Ectodermal cell (in vitro differentiated cells): ENCODE measurements around the gene LRP1B.

Experiments used
- H3K27ac ChIP-seq: 2 replicates; pipeline ENCODE4 v1.7.0; 2013; ENCODE audit warnings: mild to moderate bottlenecking, low read depth, low read length; ENCODE audit not compliant: insufficient read depth, poor library complexity, severe bottlenecking
- H3K27me3 ChIP-seq: 2 replicates; pipeline ENCODE4 v1.7.0; 2013; ENCODE audit warnings: mild to moderate bottlenecking, low read length; ENCODE audit not compliant: insufficient read depth, control insufficient read depth, poor library complexity, severe bottlenecking
- H3K36me3 ChIP-seq: one replicate; pipeline ENCODE4 v1.7.0; 2013; ENCODE audit warnings: low read length; ENCODE audit not compliant: control insufficient read depth, insufficient read depth
- H3K4me1 ChIP-seq: one replicate; pipeline ENCODE4 v1.7.0; 2013; ENCODE audit warnings: low read length; ENCODE audit not compliant: control insufficient read depth, insufficient read depth
- H3K4me3 ChIP-seq: 2 replicates; pipeline ENCODE4 v1.7.0; 2013; ENCODE audit warnings: low read depth, low read length, control low read depth; ENCODE audit not compliant: insufficient read depth
- H3K9me3 ChIP-seq: 2 replicates; pipeline ENCODE4 v1.7.0; 2013; ENCODE audit warnings: mild to moderate bottlenecking, low read length, moderate library complexity; ENCODE audit not compliant: control insufficient read depth
- WGBS, 2 experiments: methylation state at CpG; one replicate each; pipeline ENCODE4 v1.1.7; 2013; ENCODE audit warnings: missing lambda C conversion rate in 2 of 2; 5-methylcytosine and 5-hydroxymethylcytosine counted together

Gene LRP1B

DNA sequence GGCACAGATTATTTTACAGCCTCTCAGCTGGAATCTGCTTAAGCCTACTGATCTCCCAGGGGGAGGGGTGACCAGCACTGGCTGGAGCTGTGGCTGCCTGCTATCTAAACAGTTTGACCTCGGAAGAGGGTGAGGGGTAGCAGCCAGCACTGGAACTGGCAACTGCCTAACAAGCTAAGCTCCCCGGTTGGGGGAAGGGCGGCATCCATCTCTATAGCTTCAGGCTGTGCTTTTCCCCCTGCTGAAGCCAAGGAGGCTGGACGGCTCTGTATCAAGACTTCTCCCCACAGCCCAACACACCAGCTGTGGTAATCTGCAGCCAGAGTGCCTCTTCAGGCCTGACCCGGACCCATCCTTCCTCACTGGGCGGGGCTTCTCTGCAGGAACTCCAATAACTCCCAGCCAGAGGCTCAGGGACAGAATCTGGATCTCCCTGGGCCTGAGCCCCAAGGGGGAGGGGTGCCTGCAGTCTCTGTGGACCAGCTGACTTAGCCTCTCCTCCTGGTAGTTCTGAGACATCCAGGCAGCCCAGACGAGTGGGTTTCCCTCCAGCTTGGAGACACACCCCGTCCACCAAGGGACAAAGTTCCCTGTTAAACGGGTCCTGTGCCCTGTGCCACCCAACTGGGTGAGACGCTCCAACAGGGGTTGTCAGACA, 560.2 kb downstream of the LRP1B start:
- H3K27ac ChIP-seq: no peak overlapping the region
- no peaks in the 10 kb centered on the region for H3K4me1 ChIP-seq
- 72 to 77% methylated on average over 10 of the region's 10 CpGs for WGBS, 2 experiments
- H3K36me3 ChIP-seq: no peaks in the 10 kb centered on the region
- H3K4me3 ChIP-seq: no peak overlapping the region
- H3K9me3 ChIP-seq: peaks cover 2% of the 10 kb centered on the region
- H3K27me3 ChIP-seq: no peaks in the 10 kb centered on the region

DNA sequence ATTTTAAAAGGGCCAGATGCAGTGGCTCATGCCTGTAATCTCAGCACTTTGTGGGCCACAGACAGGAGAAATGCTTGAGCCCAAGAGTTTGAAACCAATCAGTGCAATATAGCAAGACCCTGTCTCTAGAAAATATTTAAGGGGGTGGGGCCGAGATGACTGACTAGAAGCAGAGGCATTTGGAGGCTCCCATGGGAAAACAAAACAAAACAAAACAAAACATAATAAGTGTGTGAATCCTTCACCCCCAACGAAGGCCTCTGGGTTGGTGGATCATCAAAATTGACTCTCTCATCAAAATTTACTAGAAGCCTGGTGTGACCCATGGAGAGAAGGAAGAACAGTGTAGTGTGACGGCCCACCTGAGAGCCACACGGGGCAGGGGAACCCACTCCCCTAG, 560.9 kb downstream of the LRP1B start:
- no peaks in the 10 kb centered on the region for H3K4me1 ChIP-seq
- no peaks in the 10 kb centered on the region for H3K36me3 ChIP-seq
- peaks cover 2% of the 10 kb centered on the region for H3K9me3 ChIP-seq
- WGBS, 2 experiments: 84 to 96% methylated on average over 3 to 4 of the region's 4 CpGs
- H3K27ac ChIP-seq: no peak overlapping the region
- no peak overlapping the region for H3K4me3 ChIP-seq
- H3K27me3 ChIP-seq: no peaks in the 10 kb centered on the region

- no peak overlapping the region for H3K27ac ChIP-seq
- H3K27me3 ChIP-seq: no peaks in the 10 kb centered on the region
- WGBS, 2 experiments: no CpG with 5 or more reads among the region's 3 CpGs
- no peaks in the 10 kb centered on the region for H3K4me1 ChIP-seq
- no peaks in the 10 kb centered on the region for H3K36me3 ChIP-seq
- no peaks in the 10 kb centered on the region for H3K9me3 ChIP-seq
- H3K4me3 ChIP-seq: no peak overlapping the region
These were observed 565.2 kb downstream of the LRP1B start for GRCh38 chr2:141565597-141565996.

GRCh38 chr2:141560723-141561122, 570.1 kb downstream of the LRP1B start:
- H3K27me3 ChIP-seq: no peaks in the 10 kb centered on the region
- no peaks in the 10 kb centered on the region for H3K4me1 ChIP-seq
- H3K27ac ChIP-seq: no peak overlapping the region
- no peak overlapping the region for H3K4me3 ChIP-seq
- WGBS, 2 experiments: 80% methylated on average over 1 of the region's 1 CpG; no CpG with 5 or more reads in 1 of the 2 experiments
- H3K36me3 ChIP-seq: no peaks in the 10 kb centered on the region
- no peaks in the 10 kb centered on the region for H3K9me3 ChIP-seq

DNA sequence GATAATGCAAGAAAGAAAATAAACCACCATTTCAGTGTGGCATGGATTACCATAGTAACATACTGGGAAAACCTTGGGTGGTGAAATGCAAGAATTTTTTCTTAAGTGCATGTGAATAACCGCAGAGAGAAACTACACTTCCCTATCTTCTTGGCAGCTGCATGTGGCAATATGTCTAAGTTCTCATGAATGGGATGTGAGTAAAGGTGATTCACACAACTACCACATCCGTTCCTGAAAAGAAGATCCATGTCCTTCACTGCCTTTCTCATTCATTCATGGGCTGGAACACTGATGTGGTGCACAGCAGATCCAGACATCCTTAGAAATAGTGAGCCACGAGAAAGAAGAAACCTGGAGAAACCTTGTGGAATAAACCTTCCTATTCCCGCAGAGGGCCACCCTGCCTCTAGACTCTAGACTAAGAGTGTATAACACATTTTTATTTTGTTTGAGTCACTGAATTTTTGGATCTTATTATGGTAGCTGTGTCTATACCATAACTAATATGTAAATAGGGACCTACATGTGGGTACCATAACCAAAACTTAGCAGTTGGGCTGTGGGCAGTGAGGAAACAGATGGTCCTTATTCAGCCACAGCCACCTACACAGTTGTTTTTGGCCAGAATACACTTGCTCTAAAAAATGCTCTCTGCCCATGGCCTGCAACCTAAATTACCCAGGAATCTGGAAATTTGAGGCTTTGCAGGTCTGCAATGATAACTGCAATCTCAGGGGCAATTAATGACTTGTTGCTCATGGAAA, 573.3 kb downstream of the LRP1B start:
- WGBS, 2 experiments: 89 to 91% methylated on average over 2 to 4 of the region's 4 CpGs
- H3K9me3 ChIP-seq: no peaks in the 10 kb centered on the region

GRCh38 chr2:141555876-141556470, 574.8 kb downstream of the LRP1B start:
- H3K9me3 ChIP-seq: no peaks in the 10 kb centered on the region
- H3K27ac ChIP-seq: no peak overlapping the region
- H3K27me3 ChIP-seq: no peaks in the 10 kb centered on the region
- H3K4me3 ChIP-seq: no peak overlapping the region
- no peaks in the 10 kb centered on the region for H3K4me1 ChIP-seq
- H3K36me3 ChIP-seq: no peaks in the 10 kb centered on the region
- 86 to 88% methylated on average over 2 to 4 of the region's 5 CpGs for WGBS, 2 experiments

More for the DNA sequence above, 573.3 kb downstream of the LRP1B start:
- H3K27me3 ChIP-seq: no peaks in the 10 kb centered on the region
- no peak overlapping the region for H3K27ac ChIP-seq
- H3K36me3 ChIP-seq: no peaks in the 10 kb centered on the region
- no peak overlapping the region for H3K4me3 ChIP-seq
- H3K4me1 ChIP-seq: no peaks in the 10 kb centered on the region

GRCh38 chr2:141554810-141555209, 576.0 kb downstream of the LRP1B start:
- Histone ChIP-seq H3K27ac (no peak overlapping the region), H3K4me1 (no peaks in the 10 kb centered on the region), H3K36me3 (no peaks in the 10 kb centered on the region), H3K27me3 (no peaks in the 10 kb centered on the region), H3K4me3 (no peak overlapping the region), H3K9me3 (no peaks in the 10 kb centered on the region)
- WGBS, 2 experiments: 29 to 37% methylated on average over 3 of the region's 3 CpGs

- no peaks in the 10 kb centered on the region for H3K4me1 ChIP-seq
- WGBS, 2 experiments: 86 to 89% methylated on average over 3 of the region's 4 CpGs
These were observed 596.0 kb downstream of the LRP1B start for GRCh38 chr2:141534666-141535362.

GRCh38 chr2:141529659-141530058, 601.2 kb downstream of the LRP1B start:
- Histone ChIP-seq H3K27ac (no peak overlapping the region), H3K9me3 (no peaks in the 10 kb centered on the region), H3K36me3 (no peaks in the 10 kb centered on the region), H3K4me3 (no peak overlapping the region), H3K27me3 (no peaks in the 10 kb centered on the region), H3K4me1 (no peaks in the 10 kb centered on the region)
- WGBS, 2 experiments: no CpG with 5 or more reads among the region's 1 CpG

More at GRCh38 chr2:141534666-141535362, 596.0 kb downstream of the LRP1B start:
- Histone ChIP-seq H3K4me3 (no peak overlapping the region), H3K36me3 (no peaks in the 10 kb centered on the region), H3K9me3 (no peaks in the 10 kb centered on the region), H3K27ac (no peak overlapping the region), H3K27me3 (no peaks in the 10 kb centered on the region)

- H3K4me3 ChIP-seq: no peak overlapping the region
- no peak overlapping the region for H3K27ac ChIP-seq
- 85 to 91% methylated on average over 5 of the region's 5 CpGs for WGBS, 2 experiments
- H3K4me1 ChIP-seq: no peaks in the 10 kb centered on the region
- no peaks in the 10 kb centered on the region for H3K9me3 ChIP-seq
- no peaks in the 10 kb centered on the region for H3K36me3 ChIP-seq
- no peaks in the 10 kb centered on the region for H3K27me3 ChIP-seq
These were observed 601.8 kb downstream of the LRP1B start for GRCh38 chr2:141528990-141529389.
